DND-41 (cell line): Measurements from ENCODE around the gene EPHA10.

Experiments used
- EZH2 ChIP-seq: IDR thresholded peaks from 3 replicates; pipeline ENCODE4 v1.6.1; 2012; ENCODE audit warnings: borderline replicate concordance, low read depth, mild to moderate bottlenecking, moderate library complexity, low read length, inconsistent platforms; ENCODE audit not compliant: severe bottlenecking
- TF ChIP-seq, protein P1 (sequence below): IDR thresholded peaks from 2 replicates; pipeline ENCODE4 v1.5.1; 2012; ENCODE audit warnings: borderline replicate concordance, low read length, moderate library complexity, mild to moderate bottlenecking; ENCODE audit not compliant: poor library complexity, severe bottlenecking; ENCODE audit errors: extremely low read depth

DNA sequence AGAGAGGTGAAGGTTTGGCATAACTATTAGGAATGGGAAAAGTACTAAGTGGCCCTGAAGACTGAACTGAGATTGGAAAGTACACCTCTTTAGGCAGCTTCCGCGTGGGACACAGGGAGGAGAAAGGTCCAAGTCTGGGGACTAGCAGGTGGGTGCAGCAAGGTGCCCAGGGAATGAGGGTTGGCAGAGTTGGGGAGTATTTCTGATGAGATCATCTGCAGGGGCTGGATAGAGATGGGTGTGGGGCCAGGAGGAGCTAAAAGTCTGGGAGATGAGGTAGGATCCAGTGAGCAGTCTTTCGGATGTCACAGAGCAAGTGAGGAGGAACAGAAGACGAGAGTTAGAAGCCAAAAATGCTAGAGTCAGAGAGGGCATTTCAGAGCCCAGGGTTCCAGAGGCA lies 36.5 kb downstream of the EPHA10 start:
- TF ChIP-seq, protein P1, sequence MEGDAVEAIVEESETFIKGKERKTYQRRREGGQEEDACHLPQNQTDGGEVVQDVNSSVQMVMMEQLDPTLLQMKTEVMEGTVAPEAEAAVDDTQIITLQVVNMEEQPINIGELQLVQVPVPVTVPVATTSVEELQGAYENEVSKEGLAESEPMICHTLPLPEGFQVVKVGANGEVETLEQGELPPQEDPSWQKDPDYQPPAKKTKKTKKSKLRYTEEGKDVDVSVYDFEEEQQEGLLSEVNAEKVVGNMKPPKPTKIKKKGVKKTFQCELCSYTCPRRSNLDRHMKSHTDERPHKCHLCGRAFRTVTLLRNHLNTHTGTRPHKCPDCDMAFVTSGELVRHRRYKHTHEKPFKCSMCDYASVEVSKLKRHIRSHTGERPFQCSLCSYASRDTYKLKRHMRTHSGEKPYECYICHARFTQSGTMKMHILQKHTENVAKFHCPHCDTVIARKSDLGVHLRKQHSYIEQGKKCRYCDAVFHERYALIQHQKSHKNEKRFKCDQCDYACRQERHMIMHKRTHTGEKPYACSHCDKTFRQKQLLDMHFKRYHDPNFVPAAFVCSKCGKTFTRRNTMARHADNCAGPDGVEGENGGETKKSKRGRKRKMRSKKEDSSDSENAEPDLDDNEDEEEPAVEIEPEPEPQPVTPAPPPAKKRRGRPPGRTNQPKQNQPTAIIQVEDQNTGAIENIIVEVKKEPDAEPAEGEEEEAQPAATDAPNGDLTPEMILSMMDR: no peak
- no peak for TF ChIP-seq EZH2
